Sigmoid colon (tissue), 3 donors: ENCODE measurements around the gene PAPLN.

Experiments used
- POLR2A ChIP-seq, 2 donors: fragments of 450-650 bp; IDR thresholded peaks; one replicate each; pipeline ENCODE4 v1.6.1; 2016; ENCODE audit warnings: antibody characterized with exemption in 2 of 2, mild to moderate bottlenecking in 2 of 2, moderate library complexity in 2 of 2
- TF ChIP-seq, protein P1 (sequence below), 4 experiments: fragments of 450-650 bp in 3 of 4; fragments of 200-600 bp in 1 of 4; IDR thresholded peaks; one replicate each; pipeline ENCODE4 v1.5.1; 2016 to 2019; ENCODE audit warnings: antibody characterized with exemption in 4 of 4, mild to moderate bottlenecking in 3 of 4, moderate library complexity in 2 of 4

DNA sequence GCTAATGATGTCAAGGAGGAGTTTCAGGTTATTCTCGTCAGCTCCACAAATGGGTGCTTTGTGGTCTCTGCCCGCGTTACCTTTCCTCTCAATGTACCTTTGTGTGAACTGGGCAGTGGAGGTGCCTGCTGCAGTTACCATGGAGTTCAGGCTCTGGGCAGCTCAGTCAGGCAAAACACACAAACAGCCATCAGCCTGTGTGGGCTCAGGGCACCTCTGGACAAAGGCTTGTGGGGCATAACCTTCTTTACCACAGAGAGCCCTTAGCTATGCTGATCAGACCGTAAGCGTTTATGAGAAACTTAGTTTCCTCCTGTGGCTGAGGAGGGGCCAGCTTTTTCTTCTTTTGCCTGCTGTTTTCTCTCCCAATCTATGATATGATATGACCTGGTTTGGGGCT lies 16.7 kb upstream of the PAPLN start:
- TF ChIP-seq POLR2A (IDR thresholded peaks at IDR 0.05), result no peak
- TF ChIP-seq, protein P1, sequence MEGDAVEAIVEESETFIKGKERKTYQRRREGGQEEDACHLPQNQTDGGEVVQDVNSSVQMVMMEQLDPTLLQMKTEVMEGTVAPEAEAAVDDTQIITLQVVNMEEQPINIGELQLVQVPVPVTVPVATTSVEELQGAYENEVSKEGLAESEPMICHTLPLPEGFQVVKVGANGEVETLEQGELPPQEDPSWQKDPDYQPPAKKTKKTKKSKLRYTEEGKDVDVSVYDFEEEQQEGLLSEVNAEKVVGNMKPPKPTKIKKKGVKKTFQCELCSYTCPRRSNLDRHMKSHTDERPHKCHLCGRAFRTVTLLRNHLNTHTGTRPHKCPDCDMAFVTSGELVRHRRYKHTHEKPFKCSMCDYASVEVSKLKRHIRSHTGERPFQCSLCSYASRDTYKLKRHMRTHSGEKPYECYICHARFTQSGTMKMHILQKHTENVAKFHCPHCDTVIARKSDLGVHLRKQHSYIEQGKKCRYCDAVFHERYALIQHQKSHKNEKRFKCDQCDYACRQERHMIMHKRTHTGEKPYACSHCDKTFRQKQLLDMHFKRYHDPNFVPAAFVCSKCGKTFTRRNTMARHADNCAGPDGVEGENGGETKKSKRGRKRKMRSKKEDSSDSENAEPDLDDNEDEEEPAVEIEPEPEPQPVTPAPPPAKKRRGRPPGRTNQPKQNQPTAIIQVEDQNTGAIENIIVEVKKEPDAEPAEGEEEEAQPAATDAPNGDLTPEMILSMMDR (IDR thresholded peaks at IDR 0.05), result no peak
